Measurements from ENCODE around the gene GPT2. TPM values are rescaled to one million over a fixed set of nuclear protein-coding genes. Genes with fewer than 3 reads are reported as not detected.
A peak's percentile ranks its signal among the peaks of the same experiment; 100 is the strongest.

The GPT2 gene
- total RNA-seq, 1 donor from 2014 or later, result 17.4 TPM

- ChIA-PET POLR2A (no interaction called here), CTCF (interaction anchor here (0.7 to 2.6 kb wide), 10 partner anchors 89 to 1216 kb away, joined by 3 to 15 read pairs (median 4); partner anchors contain the start of gene NETO2)
- H3K36me3 Mint-ChIP-seq (ENCODE audit: low read depth), result no peaks in the 10 kb centered on the region
- ATAC-seq (ENCODE audit: low read depth) (no peak), DNase-seq (no peak)
- H3K4me1 Mint-ChIP-seq, result peaks cover 7% of the 10 kb centered on the region
- TF ChIP-seq CTCF (IDR thresholded peaks at IDR 0.05), result no peak
- no peaks in the 10 kb centered on the region for H3K27me3 Mint-ChIP-seq
- no peak overlapping the region for H3K27ac Mint-ChIP-seq
- intact Hi-C loops (cut with micrococcal nuclease), result loop anchor here (2.0 to 10.0 kb wide), 3 partner anchors 88 to 1686 kb away; no protein-coding TSS in a partner anchor
- no peaks in the 10 kb centered on the region for H3K9me3 Mint-ChIP-seq
- H3K4me3 Mint-ChIP-seq, result no peak overlapping the region
Observed at GRCh38 chr16:46948548-46949166, 64.5 kb downstream of the GPT2 start.

GRCh38 chr16:46949241-46949892 is 65.2 kb downstream of the GPT2 start:
- TF ChIP-seq CTCF (IDR thresholded peaks at IDR 0.05), result no peak
- peaks cover 4% of the 10 kb centered on the region for H3K36me3 Mint-ChIP-seq (ENCODE audit: low read depth)
- ChIA-PET POLR2A (no interaction called here), CTCF (interaction anchor here (0.6 to 1.5 kb wide), 5 partner anchors 18 to 1215 kb away, joined by 3 to 4 read pairs (median 3); no protein-coding TSS in a partner anchor)
- peaks cover 7% of the 10 kb centered on the region for H3K4me1 Mint-ChIP-seq
- H3K27me3 Mint-ChIP-seq, result no peaks in the 10 kb centered on the region
- ATAC-seq (ENCODE audit: low read depth) (peak; percentile 31), DNase-seq (no peak)
- H3K4me3 Mint-ChIP-seq, result no peak overlapping the region
- peak overlapping the region; percentile 18 for H3K27ac Mint-ChIP-seq
- intact Hi-C loops (cut with micrococcal nuclease), result loop anchor here (2.0 to 10.0 kb wide), 3 partner anchors 87 to 1685 kb away; no protein-coding TSS in a partner anchor
- H3K9me3 Mint-ChIP-seq, result no peaks in the 10 kb centered on the region

GRCh38 chr16:46950009-46950408 is 65.8 kb downstream of the GPT2 start:
- intact Hi-C loops (cut with micrococcal nuclease), result no loop called here
- H3K4me1 Mint-ChIP-seq, result peaks cover 7% of the 10 kb centered on the region
- peaks cover 11% of the 10 kb centered on the region for H3K36me3 Mint-ChIP-seq (ENCODE audit: low read depth)
- POLR2A ChIA-PET, result no interaction called here
- no peak overlapping the region for H3K4me3 Mint-ChIP-seq
- H3K27me3 Mint-ChIP-seq, result no peaks in the 10 kb centered on the region
- no peak for TF ChIP-seq CTCF (IDR thresholded peaks at IDR 0.05)
- no peak overlapping the region for H3K27ac Mint-ChIP-seq
- no peaks in the 10 kb centered on the region for H3K9me3 Mint-ChIP-seq
- CTCF ChIA-PET, result interaction anchor here (0.6 to 1.6 kb wide), 3 partner anchors 17 to 1215 kb away, joined by 3 to 4 read pairs (median 4); no protein-coding TSS in a partner anchor
- ATAC-seq (ENCODE audit: low read depth) (no peak), DNase-seq (no peak)

GRCh38 chr16:46954562-46954961 is 70.4 kb downstream of the GPT2 start:
- no peak for DNase-seq
- intact Hi-C loops (cut with micrococcal nuclease), result no loop called here
- H3K9me3 Mint-ChIP-seq, result no peaks in the 10 kb centered on the region
- ChIA-PET CTCF (no interaction called here), POLR2A (no interaction called here)
- no peaks in the 10 kb centered on the region for H3K27me3 Mint-ChIP-seq
- H3K4me3 Mint-ChIP-seq, result no peak overlapping the region
- no peaks in the 10 kb centered on the region for H3K4me1 Mint-ChIP-seq
- TF ChIP-seq CTCF (IDR thresholded peaks at IDR 0.05), result no peak
- ATAC-seq (ENCODE audit: low read depth), result no peak
- peaks cover 53% of the 10 kb centered on the region for H3K36me3 Mint-ChIP-seq (ENCODE audit: low read depth)
- no peak overlapping the region for H3K27ac Mint-ChIP-seq
